GM12892 (cell line): Measurements from ENCODE around the gene CDH3.

Experiments used
- DNase-seq: peaks from one replicate; pipeline ENCODE4 v3.0.0; 2011; ENCODE audit not compliant: insufficient read length
- FAIRE-seq: peaks from 2 replicates; lab custom pipeline; 2011; peaks lifted over from hg19 to GRCh38; lab: Jason Lieb, UNC
- POLR2A ChIP-seq: IDR thresholded peaks from 2 replicates; pipeline ENCODE4 v1.6.1; 2011; ENCODE audit warnings: low read depth, low read length, control low read depth
- POLR2AphosphoS5 ChIP-seq: IDR thresholded peaks from 2 replicates; pipeline ENCODE4 v1.6.1; 2011; ENCODE audit warnings: low read depth, low read length, control low read depth
- TAF1 ChIP-seq: IDR thresholded peaks from 2 replicates; pipeline ENCODE4 v1.6.1; 2011; ENCODE audit warnings: low read depth, mild to moderate bottlenecking, control low read depth, low read length, borderline replicate concordance

The CDH3 gene

GRCh38 chr16:68731637-68732036, 86.5 kb downstream of the CDH3 start:
- no peak for DNase-seq
- FAIRE-seq = no peak

GRCh38 chr16:68732042-68732680, 87.1 kb downstream of the CDH3 start:
- TF ChIP-seq POLR2AphosphoS5 (no peak), POLR2A (no peak), TAF1 (no peak)
- FAIRE-seq (no peak), DNase-seq (no peak)

More at GRCh38 chr16:68731637-68732036, 86.5 kb downstream of the CDH3 start:
- TF ChIP-seq POLR2AphosphoS5 (no peak), POLR2A (no peak), TAF1 (no peak)

GRCh38 chr16:68732741-68733399, 87.8 kb downstream of the CDH3 start:
- DNase-seq (no peak), FAIRE-seq (no peak)
- TF ChIP-seq TAF1 (no peak), POLR2A (no peak), POLR2AphosphoS5 (no peak)

GRCh38 chr16:68733570-68733969, 88.5 kb downstream of the CDH3 start:
- FAIRE-seq = no peak
- DNase-seq = no peak
- no peak for TF ChIP-seq POLR2A
- TF ChIP-seq POLR2AphosphoS5 = no peak
- no peak for TF ChIP-seq TAF1

GRCh38 chr16:68734782-68735181, 89.7 kb downstream of the CDH3 start:
- DNase-seq (no peak), FAIRE-seq (no peak)
- TF ChIP-seq POLR2AphosphoS5 (no peak), TAF1 (no peak), POLR2A (no peak)

GRCh38 chr16:68736561-68736960, 91.5 kb downstream of the CDH3 start:
- no peak for TF ChIP-seq TAF1
- no peak for TF ChIP-seq POLR2AphosphoS5
- no peak for TF ChIP-seq POLR2A
- DNase-seq = no peak
- no peak for FAIRE-seq

- FAIRE-seq = no peak
- no peak for TF ChIP-seq TAF1
- no peak for TF ChIP-seq POLR2A
- no peak for DNase-seq
Observed at GRCh38 chr16:68737046-68737729, 92.1 kb downstream of the CDH3 start, which contains the start of gene CDH1. CDH1 (plus strand) TSS chr16:68737292; CDS start chr16:68737416, 124 bp downstream.

- TF ChIP-seq POLR2AphosphoS5 = no peak
- no peak for TF ChIP-seq POLR2A
- TF ChIP-seq TAF1 = no peak
- FAIRE-seq (no peak), DNase-seq (no peak)
Observed at GRCh38 chr16:68737730-68738629, 92.9 kb downstream of the CDH3 start.

- no peak for FAIRE-seq
- no peak for DNase-seq
Observed at GRCh38 chr16:68739964-68740627, 95.0 kb downstream of the CDH3 start.

GRCh38 chr16:68740628-68741346, 95.7 kb downstream of the CDH3 start:
- FAIRE-seq (no peak), DNase-seq (no peak)
- TF ChIP-seq POLR2A (no peak), POLR2AphosphoS5 (no peak), TAF1 (no peak)

More at GRCh38 chr16:68739964-68740627, 95.0 kb downstream of the CDH3 start:
- no peak for TF ChIP-seq POLR2A
- no peak for TF ChIP-seq TAF1
- TF ChIP-seq POLR2AphosphoS5 = no peak

- DNase-seq = no peak
- FAIRE-seq = no peak
- no peak for TF ChIP-seq POLR2A
- TF ChIP-seq POLR2AphosphoS5 = no peak
- no peak for TF ChIP-seq TAF1
Observed at GRCh38 chr16:68743664-68744063, 98.6 kb downstream of the CDH3 start.
